ENCODE results near the gene PLA2G2C.

GRCh38 chr1:20172033-20172590 is 14.2 kb downstream of the PLA2G2C start:
- TF ChIP-seq EP300 (IDR thresholded peaks at IDR 0.05) (no peak), POLR2A (IDR thresholded peaks at IDR 0.05) (no peak), CTCF (IDR thresholded peaks at IDR 0.05) (no peak)
